Heart left ventricle (tissue), 16 donors: ENCODE results near the gene MTX2. TPM values are rescaled to one million over a fixed set of nuclear protein-coding genes. Genes with fewer than 3 reads are reported as not detected.

Experiments
- ATAC-seq, 4 donors: fragments of 200-7000 bp; cut with Tn5 transposase; one replicate each; pipeline ENCODE4 v1.9.1; 2020 to 2022; ENCODE audit warnings: moderate library complexity in 4 of 4, mild to moderate bottlenecking in 3 of 4, moderate number of reproducible peaks in 1 of 4
- DNase-seq, 5 donors: peaks; one replicate each; pipeline ENCODE4 v3.0.0-alpha.2; 2020
- H3K27ac ChIP-seq, 12 donors: fragments of 200-600 bp; sonication (generic) in 4 of 12; one replicate each; pipeline versions ENCODE4 v1.5.0 to v1.8.0; 2016 to 2022; ENCODE audit warnings: mild to moderate bottlenecking in 2 of 12
- H3K27me3 ChIP-seq, 9 donors: fragments of 200-600 bp; sonication (generic) in 2 of 9; one replicate each; pipeline versions ENCODE4 v1.5.1 to v1.8.0; 2016 to 2022; ENCODE audit warnings: mild to moderate bottlenecking in 3 of 9
- H3K36me3 ChIP-seq, 9 donors: fragments of 200-600 bp; sonication (generic) in 2 of 9; one replicate each; pipeline versions ENCODE4 v1.5.0 to v1.8.0; 2018 to 2022; ENCODE audit warnings: mild to moderate bottlenecking in 2 of 9
- H3K4me1 ChIP-seq, 12 donors: fragments of 200-600 bp; sonication (generic) in 4 of 12; one replicate each; pipeline versions ENCODE4 v1.5.0 to v1.8.0; 2016 to 2022; ENCODE audit warnings: mild to moderate bottlenecking in 3 of 12
- H3K4me3 ChIP-seq, 12 donors: fragments of 200-600 bp; sonication (generic) in 4 of 12; one replicate each; pipeline versions ENCODE4 v1.5.0 to v1.8.0; 2017 to 2022; ENCODE audit warnings: mild to moderate bottlenecking in 9 of 12, moderate library complexity in 4 of 12
- H3K9me3 ChIP-seq, 12 donors: fragments of 200-600 bp; sonication (generic) in 4 of 12; one replicate each; pipeline versions ENCODE4 v1.5.0 to v1.8.0; 2016 to 2022; ENCODE audit warnings: mild to moderate bottlenecking in 1 of 12
- CTCF ChIP-seq, 12 donors: fragments of 200-600 bp; sonication (generic) in 4 of 12; IDR thresholded peaks; one replicate each; pipeline versions ENCODE4 v1.5.0 to v1.8.0; 2018 to 2022; ENCODE audit warnings: antibody characterized with exemption in 12 of 12, mild to moderate bottlenecking in 5 of 12
- POLR2A ChIP-seq, 2 donors: fragments of 450-650 bp; IDR thresholded peaks; one replicate each; pipeline ENCODE4 v1.6.1; 2017; ENCODE audit warnings: antibody characterized with exemption in 2 of 2, mild to moderate bottlenecking in 2 of 2, moderate library complexity in 2 of 2
- WGBS, 4 donors: extraction: QIAGEN DNeasy Blood & Tissue Kit in 2 of 4; methylation state at CpG; one replicate each; pipeline versions ENCODE4 v1.1.5 to v1.1.7; 2013 to 2018; 5-methylcytosine and 5-hydroxymethylcytosine counted together
- intact Hi-C, 10 donors: fragments of 100-400 bp; cut with DNase I; formaldehyde crosslinking; loops; one replicate each; pipeline versions ENCODE4 v1.11.1 to v1.14.2; 2022
- polyA plus RNA-seq, 2 donors: library from polyadenylated mRNA; stranded (reverse); fragments of 200-250 nt; gene quantifications; one replicate each; pipeline ENCODE4 v1.2.3, GENCODE V29; 2013
- total RNA-seq, 9 donors: library from RNA; depleted of rRNA in 2 of 9; stranded (reverse); fragments of >200 nt in 2 of 9; fragmentation: NEBNext Ultra II Directional in 3 of 9; extraction: Animal tissue kit (Norgen Biotek cat#: 25700) in 3 of 9; gene quantifications; one replicate each; pipeline versions ENCODE4 v1.1.0 to v1.2.4, GENCODE V29; 2016 to 2023
- donor health status: ischemic (EF 13 %, LVEDD 7.1; RV severe dilation, severe dysfunction).
- donor health status: healthy with polysubstance abuse.
- donor health status: DM: no; HTN: yes; CAD: no.
- donor health status: DM: no; HTN: no; CAD: no.
- donor health status: ischemic (EF 25% LVEDD 6.9; RV normal size, moderate dysfunction).
- donor health status: ischemic (EF 25% LVEDD 5.7; RV mildly dilated, moderate dysfunction).
- donor health status: healthy.
- donor health status: DM: yes; HTN: yes; CAD: no.
- donor health status: ischemic (EF 35%, LVEDD 5.7; RV mildly dilated, moderate dysfunction).
- donor health status: nonischemic (EF 11% LVEDD 7.7; RV severe dilation, severe dysfunction).
- donor health status: DM: yes; HTN: yes; CAD: no.
- donor health status: PGD.
- donor health status: ischemic (EF 29% LVEDD 5.4; RV normal size, mild dysfunction).
- donor health status: nonischemic (EF 23%, LVEDD 6.1; RV moderate dilation, normal function).

MTX2 gene
- total and polyA plus RNA-seq, 11 donors, result 37.6 to 79.7 (median 44.7) TPM

GRCh38 chr2:176260689-176261088, 8.6 kb upstream of the MTX2 start:
- no peaks in the 10 kb centered on the region for H3K36me3 ChIP-seq
- WGBS, 4 donors, result 94 to 97% (median 95%) methylated on average over 1 of the region's 1 CpG
- H3K27me3 ChIP-seq, result no peaks in the 10 kb centered on the region
- TF ChIP-seq CTCF (IDR thresholded peaks at IDR 0.05) (no peak), POLR2A (IDR thresholded peaks at IDR 0.05) (no peak)
- no peak overlapping the region for H3K27ac ChIP-seq
- no peak for DNase-seq
- intact Hi-C loops, result loop anchor here in 2 of 10 donors (10.0 kb wide), 2 partner anchors 86 to 106 kb away; partner anchors contain the start of genes HOXD3 (in 1 of the 2) and HOXD4 (in 1 of the 2)
- H3K9me3 ChIP-seq, result no peaks in the 10 kb centered on the region
- peaks cover 0 to 3% (median 0%) of the 10 kb centered on the region in 12 donors for H3K4me1 ChIP-seq
- no peak for ATAC-seq
- H3K4me3 ChIP-seq, result no peak overlapping the region

- DNase-seq (no peak), ATAC-seq (no peak)
- Histone ChIP-seq H3K27ac (no peak overlapping the region), H3K4me1 (peaks cover 0 to 3% (median 0%) of the 10 kb centered on the region in 12 donors), H3K27me3 (no peaks in the 10 kb centered on the region), H3K4me3 (no peak overlapping the region), H3K36me3 (no peaks in the 10 kb centered on the region), H3K9me3 (no peaks in the 10 kb centered on the region)
- intact Hi-C loops, result loop anchor here in 2 of 10 donors (10.0 kb wide), 2 partner anchors 86 to 106 kb away; partner anchors contain the start of genes HOXD3 (in 1 of the 2) and HOXD4 (in 1 of the 2)
- no peak for TF ChIP-seq CTCF (IDR thresholded peaks at IDR 0.05)
- no peak for TF ChIP-seq POLR2A (IDR thresholded peaks at IDR 0.05)
Observed at GRCh38 chr2:176261136-176261535, 8.1 kb upstream of the MTX2 start.

- Histone ChIP-seq H3K27me3 (no peaks in the 10 kb centered on the region), H3K36me3 (no peaks in the 10 kb centered on the region), H3K4me3 (peak overlapping the region; percentile 59 to 98 (median 94)), H3K27ac (peak overlapping the region in 11 of 12 donors; percentile 79 to 96 (median 92)), H3K9me3 (no peaks in the 10 kb centered on the region), H3K4me1 (peaks cover 0 to 34% (median 13%) of the 10 kb centered on the region in 12 donors)
- DNase-seq (no peak), ATAC-seq (no peak)
- WGBS, 4 donors, result 21 to 28% (median 22%) methylated on average over 10 of the region's 10 CpGs
- TF ChIP-seq POLR2A (IDR thresholded peaks at IDR 0.05), result no peak
- TF ChIP-seq CTCF (IDR thresholded peaks at IDR 0.05), result no peak
- intact Hi-C loops, result loop anchor here in 3 of 10 donors (5.0 to 10.0 kb wide), 3 partner anchors 94 to 188 kb away; partner anchors contain the start of genes HOXD3 (in 1 of the 3) and HOXD4 (in 1 of the 3)
Observed at GRCh38 chr2:176268976-176269318, 295 bp upstream of the MTX2 start.

GRCh38 chr2:176270100-176270750, 983 bp downstream of the MTX2 start:
- WGBS, 4 donors, result 50 to 58% (median 55%) methylated on average over 18 of the region's 18 CpGs
- intact Hi-C loops, result loop anchor here in 4 of 10 donors (5.0 to 10.0 kb wide), 4 partner anchors 125 to 285 kb away; no protein-coding TSS in a partner anchor
- H3K27ac ChIP-seq, result peak overlapping the region in 10 of 12 donors; percentile 79 to 96 (median 92)

More at GRCh38 chr2:176270100-176270750, 983 bp downstream of the MTX2 start:
- TF ChIP-seq CTCF (IDR thresholded peaks at IDR 0.05), result no peak
- no peak for TF ChIP-seq POLR2A (IDR thresholded peaks at IDR 0.05)
- no peaks in the 10 kb centered on the region for H3K9me3 ChIP-seq
- peak overlapping the region; percentile 59 to 98 (median 94) for H3K4me3 ChIP-seq
- peak in 3 of 4 donors; percentile 20 to 25 (median 20) for ATAC-seq
- H3K4me1 ChIP-seq, result peaks cover 0 to 40% (median 13%) of the 10 kb centered on the region in 12 donors
- no peaks in the 10 kb centered on the region for H3K36me3 ChIP-seq
- peak in 2 of 5 donors; percentile 27 to 29 for DNase-seq
- no peaks in the 10 kb centered on the region for H3K27me3 ChIP-seq
